NCI-H526 treated with DMSO at 0.1 percent for 48 hours (cell line): ENCODE data around the gene CCSER2.
A peak's percentile ranks its signal among the peaks of the same experiment; 100 is the strongest.
"Not testable (repeated sequence)": the region's sequence is repeated elsewhere in the genome, so short reads cannot be mapped to it uniquely, and the experiment has no call there.

Source experiments
- DNase-seq: peaks from one replicate; lab custom pipeline; 2025; lab: John Stamatoyannopoulos, UW

CCSER2 gene

GRCh38 chr10:84395581-84395980, 67.2 kb downstream of the CCSER2 start:
- DNase-seq = no peak

DNA sequence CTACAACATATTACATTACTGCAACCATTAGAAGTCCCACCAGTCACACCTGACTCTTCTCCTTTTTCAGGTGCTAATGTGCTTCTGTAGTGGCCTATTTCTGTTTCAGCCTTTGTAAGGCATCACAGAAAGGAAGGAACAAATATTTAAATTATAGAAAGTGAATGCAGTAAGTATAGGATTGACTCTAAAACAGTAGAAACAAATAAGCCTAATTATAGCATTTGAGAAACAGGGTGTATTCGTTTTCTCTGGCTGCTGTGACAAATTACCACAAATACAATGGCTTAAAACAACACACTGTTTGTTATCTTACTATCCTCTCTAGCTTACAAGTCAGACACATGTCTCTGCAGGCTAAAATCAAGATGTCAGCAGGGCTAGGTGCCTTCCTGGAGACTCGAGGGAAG, 69.4 kb downstream of the CCSER2 start:
- DNase-seq = no peak

DNA sequence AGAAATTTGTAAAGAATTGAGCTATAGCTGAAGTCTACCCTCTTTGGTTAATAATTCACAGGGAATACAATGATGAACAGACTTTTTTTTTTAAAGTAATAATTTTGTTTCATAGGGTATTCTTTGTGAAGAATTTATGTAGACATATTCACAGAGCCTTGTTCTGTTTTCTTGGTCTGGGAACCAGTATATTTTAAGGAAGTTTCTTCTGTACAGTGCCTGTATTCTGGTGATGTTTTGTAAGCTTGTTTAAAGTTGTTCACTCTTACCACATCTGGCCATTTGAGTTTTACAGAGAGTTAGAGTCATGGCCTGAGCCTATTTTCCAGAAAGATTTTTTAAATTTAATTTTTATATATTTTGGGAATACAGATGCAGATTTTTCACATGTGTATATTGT, 70.3 kb downstream of the CCSER2 start:
- DNase-seq = no peak

DNA sequence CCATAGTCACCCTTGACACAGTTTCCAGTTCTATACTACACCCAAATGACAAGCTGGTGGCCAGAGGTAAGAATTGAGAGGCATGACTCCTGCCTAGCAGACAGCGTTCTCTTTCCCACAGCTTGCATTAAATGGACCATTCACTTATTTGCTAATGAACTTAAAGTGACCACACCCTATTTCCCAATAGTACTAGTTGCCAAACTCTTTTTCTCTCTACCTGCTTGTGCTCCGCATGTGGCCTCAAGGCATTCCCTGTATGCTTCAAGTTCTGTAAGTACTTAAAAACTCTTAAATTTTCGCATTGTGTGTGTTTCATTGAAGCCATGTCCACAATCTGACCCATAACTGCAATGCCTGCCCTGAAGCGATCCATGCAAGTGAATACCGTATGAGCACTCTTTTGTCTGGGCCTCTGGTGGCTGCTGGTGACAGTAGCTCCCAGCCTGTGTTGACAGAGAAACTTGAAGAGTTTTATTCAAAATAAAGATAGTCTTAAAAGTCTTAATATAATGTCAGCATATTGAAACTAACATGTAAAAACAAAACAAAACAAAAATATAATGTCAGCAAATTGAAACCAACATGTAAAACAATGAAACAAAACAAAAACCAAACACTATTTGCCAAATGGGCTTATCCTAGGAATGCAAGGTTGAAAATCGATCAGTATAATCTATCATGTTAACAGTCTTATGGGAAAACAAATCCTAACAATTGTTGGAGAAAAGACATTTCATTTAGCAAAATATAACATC, 73.6 kb downstream of the CCSER2 start:
- no peak for DNase-seq

DNA sequence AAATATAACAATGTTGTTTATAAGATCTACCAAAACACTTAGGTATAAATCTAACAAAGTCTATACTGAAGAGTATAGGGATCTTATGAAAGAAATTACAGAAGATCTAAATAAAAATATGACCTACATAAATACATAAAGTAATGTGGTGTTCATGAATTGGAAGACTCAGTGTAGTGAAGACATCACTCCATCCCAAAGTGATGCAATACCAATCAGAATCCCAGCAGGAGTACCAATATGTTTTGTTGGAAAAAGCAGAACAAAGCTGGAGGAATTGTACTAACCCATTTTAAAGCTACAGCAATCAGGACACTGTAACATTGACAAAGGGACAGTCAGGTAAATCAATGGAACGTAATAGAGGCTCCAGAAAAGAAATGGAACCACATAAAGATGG, 76.4 kb downstream of the CCSER2 start:
- DNase-seq = no peak

DNA sequence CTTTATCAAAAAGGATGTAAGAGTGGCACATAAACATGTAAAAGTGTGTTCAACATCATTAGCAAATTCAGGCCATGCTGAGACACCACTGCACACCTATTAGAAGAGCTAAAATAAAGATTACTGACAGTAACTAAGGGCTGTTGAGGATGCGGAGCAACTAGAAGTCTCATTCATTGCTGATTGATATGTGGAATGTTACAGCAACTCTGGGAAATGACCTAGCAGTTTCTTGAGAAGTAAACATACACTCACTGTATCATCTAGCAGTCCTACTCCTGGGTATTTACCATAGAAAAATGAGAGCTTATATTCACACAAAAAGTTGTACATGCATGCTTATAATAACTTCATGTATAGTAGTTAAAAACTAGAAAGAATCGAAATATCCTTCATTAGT, 77.3 kb downstream of the CCSER2 start:
- DNase-seq = no peak

- DNase-seq = no peak
These were observed 78.2 kb downstream of the CCSER2 start for GRCh38 chr10:84406561-84406960.

DNA sequence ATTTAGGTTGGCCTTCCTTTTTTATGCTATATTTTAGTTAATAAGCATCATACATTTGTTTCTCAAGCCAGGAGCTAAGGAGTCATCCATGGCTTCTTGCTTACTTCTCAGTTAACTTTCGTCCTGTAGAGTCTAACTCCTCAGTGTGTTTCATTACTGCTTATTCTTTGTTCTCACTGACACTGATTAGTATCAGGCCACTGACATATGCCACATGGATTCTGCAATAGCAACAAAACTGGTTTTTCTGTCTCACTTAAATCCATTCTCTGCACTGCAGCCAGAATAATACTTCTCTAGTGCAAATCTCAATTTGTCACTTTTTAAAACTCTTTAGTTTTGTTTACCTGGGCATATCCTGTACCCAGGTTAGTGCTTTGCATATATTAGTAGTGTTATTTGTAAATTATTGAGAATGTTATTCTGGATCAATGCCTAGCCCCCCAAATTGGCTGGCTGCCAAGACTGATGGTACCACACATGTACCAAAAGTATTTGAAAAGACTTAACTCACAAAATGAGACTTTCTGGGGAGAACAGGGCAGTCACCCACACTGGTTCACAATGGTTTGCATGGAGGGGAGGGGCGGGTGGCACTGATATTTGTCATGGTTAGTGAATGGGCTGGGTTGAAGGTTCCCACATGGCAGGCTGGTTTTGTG, 79.1 kb downstream of the CCSER2 start:
- no peak for DNase-seq

DNA sequence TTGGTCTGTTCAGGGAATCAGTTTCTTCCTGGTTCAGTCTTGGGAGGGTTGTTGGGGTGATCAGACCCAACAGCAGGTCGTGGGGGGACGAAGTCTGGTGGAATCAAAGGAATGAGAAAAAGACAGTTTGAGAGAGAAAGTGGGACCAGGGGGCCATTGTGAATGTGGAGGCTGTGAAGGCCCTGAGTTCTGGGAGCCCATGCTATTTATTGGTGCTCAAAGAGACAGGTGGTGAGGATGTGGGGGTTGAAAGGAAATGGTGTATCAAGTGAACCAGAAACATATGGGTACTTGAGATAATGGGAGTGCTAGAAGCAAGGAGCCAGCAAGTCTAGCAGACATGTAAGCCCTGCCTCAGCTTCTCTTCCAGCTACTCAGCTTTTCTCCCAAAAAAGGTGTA, 84.1 kb downstream of the CCSER2 start:
- no peak for DNase-seq

- DNase-seq = not testable (repeated sequence)
These were observed 85.7 kb downstream of the CCSER2 start for GRCh38 chr10:84414110-84414509.

DNA sequence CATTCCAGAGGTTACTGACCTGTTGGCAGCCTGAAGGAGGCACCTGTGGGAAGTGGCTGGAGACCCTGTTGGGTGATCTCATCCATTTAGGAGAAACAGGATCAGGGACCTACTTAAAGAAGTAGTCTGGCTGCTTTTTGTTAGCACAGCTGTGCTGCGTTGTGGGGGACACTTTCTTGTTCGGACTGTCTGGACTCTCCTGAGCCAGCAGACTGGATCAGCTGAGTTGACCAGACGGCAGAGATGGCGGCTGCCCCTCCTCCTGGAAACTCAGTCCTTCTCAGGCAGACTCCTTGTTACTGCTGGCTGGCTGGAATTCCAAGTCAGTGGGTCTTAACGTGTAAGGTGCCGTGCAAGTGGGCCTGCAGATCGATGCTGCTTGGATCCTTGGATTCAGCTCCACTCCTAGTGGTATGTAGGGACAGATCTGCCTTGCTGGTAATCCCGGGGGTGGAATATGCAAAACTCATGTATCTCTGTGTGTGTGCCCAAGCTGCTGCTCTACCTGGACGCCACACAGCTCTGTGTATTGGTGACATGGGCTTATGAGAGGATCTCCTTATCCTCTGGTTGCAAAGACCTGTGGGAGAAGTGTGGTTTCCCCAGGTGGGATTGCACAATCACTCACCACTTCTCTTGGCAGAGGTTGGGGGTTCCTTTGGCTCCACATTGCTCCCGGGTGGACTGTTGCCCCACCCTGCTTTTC, 87.3 kb downstream of the CCSER2 start:
- DNase-seq = no peak

GRCh38 chr10:84416245-84416555, 87.8 kb downstream of the CCSER2 start:
- no peak for DNase-seq

- DNase-seq = no peak
These were observed 95.3 kb downstream of the CCSER2 start for GRCh38 chr10:84423719-84424118.

DNA sequence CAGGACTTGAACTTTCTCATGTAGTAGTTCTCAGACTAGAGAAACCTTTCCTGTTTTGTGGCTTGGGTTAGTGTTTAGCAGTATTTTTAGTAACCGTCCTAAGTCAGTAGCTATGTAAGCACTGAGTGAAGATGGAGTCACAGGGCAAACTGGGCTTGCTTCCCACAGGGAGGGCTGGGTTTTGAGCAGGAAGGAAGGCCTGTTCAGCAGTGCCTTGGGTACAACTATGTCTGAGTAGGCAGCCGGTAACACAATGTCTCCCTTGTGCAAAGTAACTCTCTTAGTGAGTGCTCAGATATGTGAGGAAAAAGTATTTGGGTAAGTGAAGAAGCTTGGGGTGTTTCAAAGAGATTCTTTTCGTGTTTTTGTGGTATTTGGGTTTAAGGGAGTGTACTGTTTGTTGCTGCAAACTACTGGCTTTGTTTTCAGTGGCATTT, 96.4 kb downstream of the CCSER2 start:
- no peak for DNase-seq

GRCh38 chr10:84427903-84428650, 99.7 kb downstream of the CCSER2 start:
- DNase-seq = no peak

DNA sequence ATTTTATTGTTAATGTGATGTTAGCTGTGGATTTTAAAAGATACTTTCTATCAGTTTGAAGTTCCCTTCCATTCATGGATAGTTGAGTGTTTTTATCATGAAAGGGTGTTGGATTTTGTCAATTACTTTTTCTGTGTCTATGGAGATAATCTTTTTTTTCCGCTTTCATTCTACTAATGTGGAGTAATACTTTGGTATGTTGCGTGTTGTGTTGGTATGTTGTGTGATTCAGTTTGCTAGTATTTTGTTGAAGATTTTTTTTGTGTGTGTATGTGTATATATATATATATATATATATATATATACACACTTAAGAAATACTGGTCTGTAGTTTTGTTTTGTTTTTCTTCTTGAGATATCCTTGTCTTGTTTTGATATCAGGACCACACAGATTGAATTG, 100.3 kb downstream of the CCSER2 start:
- DNase-seq = no peak

GRCh38 chr10:84429926-84430520, 101.6 kb downstream of the CCSER2 start:
- DNase-seq = peak; percentile 25

DNA sequence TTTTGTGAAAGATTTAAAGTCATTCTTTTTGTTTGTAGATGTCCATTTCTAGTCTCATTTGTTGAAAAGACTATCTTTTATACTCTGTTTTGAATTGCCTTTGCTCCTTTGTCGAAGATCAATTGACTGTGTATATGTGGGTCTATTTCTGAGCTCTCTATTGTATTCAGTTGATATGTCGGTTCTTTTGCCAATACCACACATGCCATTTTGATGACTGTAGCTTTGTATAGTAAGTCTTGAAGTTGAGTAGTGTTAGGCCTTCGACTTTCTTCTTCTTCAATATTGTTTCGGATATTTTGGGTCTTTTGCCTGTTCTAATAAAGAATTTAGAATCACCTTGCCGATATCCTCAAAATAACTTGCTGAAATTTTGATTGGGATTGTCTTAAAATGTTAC, 104.5 kb downstream of the CCSER2 start:
- no peak for DNase-seq

GRCh38 chr10:84440781-84441180, 112.4 kb downstream of the CCSER2 start:
- no peak for DNase-seq

GRCh38 chr10:84447701-84448400, 119.5 kb downstream of the CCSER2 start:
- no peak for DNase-seq

- DNase-seq = not testable (repeated sequence)
These were observed 121.0 kb downstream of the CCSER2 start for GRCh38 chr10:84449351-84449750.
